HG03064 (cell line): ENCODE results near the gene TOX3.

Experiments used
- ATAC-seq: cut with Tn5 transposase; IDR thresholded peaks from one replicate; pipeline ENCODE4 v1.9.1; 2021; ENCODE audit warnings: low read depth; ENCODE audit not compliant: unreplicated experiment

TOX3 gene

DNA sequence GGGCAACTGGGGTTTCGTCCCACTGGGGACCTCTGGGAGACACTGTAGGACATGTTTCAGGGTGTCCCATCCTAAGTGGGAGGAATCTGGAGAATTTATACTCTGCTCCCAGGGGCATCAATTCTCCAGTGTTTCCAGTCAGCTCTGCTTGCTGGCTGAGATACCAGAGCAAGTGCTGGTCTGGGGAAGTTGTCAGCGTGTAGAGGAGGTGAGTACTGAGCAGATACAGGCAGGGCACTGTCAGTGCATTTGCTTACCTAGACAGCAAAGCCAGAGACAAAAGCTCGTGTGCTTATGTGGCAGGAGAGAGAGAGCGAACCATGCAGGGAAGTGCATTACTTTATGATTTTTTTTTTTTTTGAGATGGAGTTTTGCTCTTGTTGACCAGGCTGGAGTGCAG, 20.2 kb upstream of the TOX3 start:
- no peak for ATAC-seq

DNA sequence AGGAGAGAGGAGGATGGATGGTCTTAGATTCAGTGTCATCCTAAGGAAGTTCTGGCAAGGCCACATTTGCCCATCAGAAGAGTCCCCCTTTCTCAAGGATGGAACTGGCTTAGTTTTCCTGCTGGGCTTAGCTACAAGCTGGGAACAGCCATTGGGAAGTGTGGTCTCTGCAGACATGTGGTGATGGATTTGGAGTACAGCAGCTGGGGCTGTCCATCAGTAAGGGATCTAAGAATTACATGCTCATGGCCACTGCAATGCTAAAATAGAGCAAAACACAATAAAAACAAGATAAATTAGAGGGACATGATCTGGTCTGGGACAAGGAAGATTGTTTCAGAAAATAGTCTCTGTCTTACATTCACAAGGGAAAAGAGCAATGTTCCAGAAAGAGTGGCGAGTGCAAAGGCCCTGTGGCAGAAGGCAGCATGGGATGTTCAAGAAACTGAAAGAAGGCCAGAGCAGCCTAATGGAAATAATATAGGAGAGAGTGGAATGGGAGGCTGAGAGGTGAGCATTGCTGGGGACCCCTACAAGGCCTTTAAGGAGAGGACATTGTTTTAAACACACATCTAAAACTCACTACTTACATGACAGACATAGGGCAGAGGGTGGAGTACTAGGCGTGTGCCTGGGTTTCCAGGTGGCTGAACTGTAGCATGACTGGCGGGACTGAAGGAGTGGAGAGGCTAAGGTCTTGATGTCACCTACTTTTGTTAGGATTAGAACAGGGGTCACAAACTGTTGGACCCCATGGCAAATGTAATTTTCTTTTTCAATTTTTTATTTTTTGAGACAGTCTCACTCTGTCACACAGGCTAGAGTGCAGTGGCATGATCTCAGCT, 17.0 kb upstream of the TOX3 start:
- ATAC-seq = no peak

DNA sequence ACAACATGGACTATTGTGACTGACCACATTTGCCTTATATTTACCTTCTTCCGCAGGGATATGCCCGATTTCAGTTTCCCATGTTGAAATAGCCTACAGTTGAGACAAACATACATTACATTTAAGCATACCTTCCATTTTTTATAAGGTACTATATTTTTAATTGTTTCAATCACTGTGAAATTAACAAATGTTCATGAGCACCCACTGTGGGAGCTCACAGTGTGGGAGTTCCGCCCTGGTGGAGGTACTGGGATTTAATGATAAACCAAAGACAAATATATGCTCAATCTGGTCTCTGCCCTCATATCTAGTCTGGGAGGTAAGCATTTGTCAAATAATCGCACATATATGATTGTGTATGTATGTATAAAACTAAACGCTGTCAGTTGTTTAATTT, 15.8 kb upstream of the TOX3 start:
- no peak for ATAC-seq

DNA sequence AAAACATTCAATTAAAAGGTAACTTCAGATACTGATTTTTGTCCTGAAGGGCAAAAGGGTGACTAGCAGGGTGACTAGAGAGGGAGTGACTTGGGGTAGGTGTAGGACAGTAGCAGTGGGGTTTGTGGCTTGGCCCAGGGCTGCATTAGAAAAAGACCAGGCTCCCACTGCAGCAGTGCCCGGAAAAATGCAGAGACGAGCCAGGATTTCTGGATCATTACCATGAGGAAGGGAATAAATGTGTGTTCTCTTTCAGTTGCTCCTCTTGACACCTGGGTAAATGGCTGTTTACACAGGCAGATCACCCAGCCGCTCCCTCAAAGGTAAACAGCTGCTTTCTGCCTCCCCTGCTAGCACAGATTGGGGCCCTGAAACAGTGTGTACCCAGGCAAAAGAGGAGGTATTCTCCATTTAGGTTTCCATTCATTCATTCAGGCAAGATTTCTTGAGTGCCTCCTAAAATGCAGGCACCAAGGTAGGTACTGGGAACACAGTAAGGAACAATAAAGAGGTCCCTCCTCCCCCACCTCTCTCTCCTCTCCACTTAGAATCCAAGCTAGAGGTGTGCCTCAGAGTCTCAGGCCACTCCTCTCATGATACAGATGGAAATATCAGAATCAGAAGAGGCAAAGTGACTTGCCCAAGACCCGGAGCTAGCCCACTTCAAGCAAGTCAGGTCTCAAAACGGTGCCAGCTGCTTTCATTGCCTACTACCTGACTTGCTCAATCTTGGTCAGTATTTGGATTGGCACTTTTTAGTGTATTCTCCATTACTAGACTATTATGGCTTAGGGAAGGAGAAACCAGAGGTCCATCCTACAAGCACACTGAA, 15.2 kb upstream of the TOX3 start:
- no peak for ATAC-seq

DNA sequence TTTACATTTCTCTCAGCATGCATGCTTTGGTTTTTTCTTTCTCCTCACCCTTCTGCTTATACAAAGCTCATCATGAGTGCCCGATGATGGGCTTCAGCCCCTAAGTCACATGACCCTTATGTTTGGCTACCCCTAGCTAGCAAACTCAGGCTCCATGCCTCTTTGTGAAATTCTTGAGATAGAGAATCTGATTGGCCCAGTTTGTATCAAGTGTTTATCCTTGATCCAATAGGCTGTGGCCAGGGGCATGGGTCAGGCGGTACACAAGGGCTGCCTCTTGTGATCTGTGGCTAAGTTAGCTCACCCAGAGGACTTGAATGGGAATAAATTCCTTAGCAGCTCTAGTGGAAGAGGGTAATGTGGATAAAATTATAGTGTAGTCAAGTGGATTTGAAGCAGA, 11.5 kb upstream of the TOX3 start:
- no peak for ATAC-seq

DNA sequence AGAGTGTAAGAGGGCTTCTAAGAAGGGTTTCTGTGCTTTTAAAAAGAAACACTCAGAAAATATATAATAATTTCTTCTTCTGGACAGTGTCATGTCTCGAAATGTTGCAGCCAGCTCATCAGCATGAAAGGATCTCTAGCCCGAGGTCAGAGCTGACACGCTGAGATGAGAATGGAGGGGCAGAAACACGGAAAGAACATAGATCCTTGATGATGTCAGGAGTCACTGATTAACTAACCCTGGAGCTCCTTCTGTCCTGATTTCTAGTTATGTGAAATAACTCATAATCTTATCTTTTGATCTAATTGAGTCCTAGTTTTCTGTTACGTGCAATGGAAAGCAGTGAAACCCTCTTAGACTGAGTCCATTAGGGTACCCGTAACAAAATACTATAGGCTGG, 10.3 kb upstream of the TOX3 start:
- no peak for ATAC-seq

DNA sequence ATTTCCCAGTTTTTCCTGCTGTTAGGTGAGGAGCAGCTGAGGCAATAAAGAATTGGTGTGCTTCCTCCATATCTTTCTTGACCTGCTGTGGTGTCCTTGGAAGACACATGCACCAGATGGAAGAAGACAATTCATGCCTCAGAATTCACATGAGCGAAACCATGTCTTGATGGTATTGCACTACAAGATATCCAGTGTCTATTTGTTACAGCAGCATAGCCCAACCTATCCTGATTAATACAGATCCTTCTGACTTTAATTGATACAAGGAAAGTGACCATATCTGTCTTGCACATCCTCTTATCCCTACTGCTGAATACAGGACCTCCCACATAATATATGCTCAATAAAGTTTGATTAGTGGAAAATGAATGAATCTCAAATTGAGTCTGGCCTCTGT, 9.1 kb upstream of the TOX3 start:
- ATAC-seq = no peak

DNA sequence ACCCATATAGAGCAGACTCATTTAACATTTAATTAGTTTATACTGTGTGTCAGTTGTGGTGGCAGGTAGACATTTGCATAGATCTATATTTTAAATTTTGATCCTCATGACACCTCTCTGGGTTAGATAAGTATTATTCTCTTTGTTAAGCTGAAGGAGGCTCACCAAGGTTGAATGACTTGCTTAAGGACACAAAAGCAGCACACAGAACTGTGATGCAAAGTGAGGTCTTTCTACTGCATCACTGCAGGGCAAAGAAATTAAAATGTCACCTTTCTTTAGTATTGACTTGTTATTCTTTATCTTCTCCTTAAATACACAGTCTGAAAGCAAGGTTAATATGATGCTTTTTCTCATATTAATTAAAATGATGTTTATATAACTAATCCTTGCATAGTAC, 8.6 kb upstream of the TOX3 start:
- ATAC-seq = no peak

DNA sequence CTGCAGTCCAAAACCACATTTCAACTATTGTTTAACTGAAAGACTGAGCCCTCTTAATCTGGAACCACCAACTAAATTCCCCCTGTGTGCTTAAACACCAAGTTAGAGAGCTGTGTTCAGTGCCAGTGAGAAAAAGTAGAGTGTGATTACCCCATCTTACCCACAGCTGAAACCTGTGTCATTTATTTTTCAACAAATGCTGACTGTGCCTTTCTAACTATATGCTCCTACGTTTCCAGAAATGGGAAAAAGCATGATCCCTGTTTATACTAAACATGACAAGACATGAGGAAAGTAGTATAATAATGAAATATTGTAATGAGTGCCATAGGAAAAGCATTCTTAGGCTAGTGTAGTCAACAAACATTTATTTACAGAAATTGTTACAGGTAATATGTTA, 7.4 kb upstream of the TOX3 start:
- no peak for ATAC-seq

DNA sequence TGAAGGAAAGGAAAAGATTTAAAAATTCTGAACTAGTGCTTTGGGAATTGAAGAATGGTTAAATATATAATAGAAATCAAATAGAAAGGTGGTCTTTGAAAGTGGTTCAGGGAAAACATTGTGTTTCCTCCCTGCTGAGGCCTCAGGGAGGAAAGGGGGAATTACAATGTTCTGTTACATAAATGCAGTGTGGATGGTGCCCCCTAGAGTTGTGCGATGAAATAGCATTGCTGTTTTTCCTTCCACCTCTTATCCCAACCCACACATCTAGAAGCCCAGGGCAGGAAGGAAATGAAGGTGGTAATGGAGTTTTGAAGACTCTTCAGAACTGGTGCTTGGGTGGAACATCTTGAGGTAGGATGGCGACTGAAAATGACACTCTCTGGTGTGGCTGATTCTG, 6.4 kb upstream of the TOX3 start:
- ATAC-seq = no peak

DNA sequence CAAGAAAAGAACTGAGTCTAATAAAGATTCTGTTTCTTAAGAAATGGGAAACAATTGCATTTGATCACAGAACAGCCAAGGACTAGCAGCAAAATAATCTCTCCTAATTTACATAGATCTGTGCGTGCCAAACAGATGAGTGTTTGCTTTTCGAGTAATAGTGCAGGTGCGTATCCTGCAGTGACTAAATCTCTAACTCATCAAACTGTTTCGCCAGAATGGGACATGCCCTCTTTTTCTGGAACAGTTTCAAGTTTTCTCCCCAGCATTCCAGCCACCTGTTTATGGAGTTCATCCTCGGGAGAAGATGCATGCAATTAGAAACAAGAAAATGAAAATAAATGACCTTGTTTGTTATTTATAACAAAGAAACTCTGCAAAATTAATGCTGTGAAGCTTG, 5.7 kb upstream of the TOX3 start:
- ATAC-seq = no peak

DNA sequence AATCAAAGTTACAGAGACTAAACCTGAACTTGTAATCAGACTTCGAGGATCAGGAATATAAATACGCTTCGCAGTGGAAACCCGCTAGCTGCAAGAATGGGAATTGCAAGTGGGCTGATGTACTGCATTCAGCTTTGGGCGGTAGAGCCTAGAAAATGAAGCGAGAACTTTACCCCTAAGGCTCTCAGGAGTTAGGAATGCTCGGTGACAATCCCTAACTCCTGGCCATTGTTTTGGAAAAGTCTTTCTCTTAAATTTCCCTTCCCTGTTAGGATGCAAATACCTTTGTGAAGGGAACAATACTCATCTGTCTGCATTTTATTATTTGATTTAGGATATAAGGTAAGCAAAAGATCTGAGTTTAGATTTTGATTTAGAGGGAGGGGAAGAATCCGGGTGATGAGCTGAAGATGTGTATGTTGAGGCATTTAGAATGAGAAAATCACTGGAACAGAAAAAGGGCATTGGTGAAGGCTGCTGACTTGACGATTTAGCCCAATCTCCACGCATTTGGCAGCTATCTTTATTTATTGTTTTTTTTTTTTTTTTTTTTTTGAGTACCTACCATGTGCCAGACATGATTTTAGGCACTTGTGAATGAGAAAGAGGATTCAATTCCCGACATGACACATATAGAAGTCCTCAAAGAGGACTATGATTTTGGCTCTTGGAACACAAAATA, 2.2 kb upstream of the TOX3 start:
- ATAC-seq = no peak

DNA sequence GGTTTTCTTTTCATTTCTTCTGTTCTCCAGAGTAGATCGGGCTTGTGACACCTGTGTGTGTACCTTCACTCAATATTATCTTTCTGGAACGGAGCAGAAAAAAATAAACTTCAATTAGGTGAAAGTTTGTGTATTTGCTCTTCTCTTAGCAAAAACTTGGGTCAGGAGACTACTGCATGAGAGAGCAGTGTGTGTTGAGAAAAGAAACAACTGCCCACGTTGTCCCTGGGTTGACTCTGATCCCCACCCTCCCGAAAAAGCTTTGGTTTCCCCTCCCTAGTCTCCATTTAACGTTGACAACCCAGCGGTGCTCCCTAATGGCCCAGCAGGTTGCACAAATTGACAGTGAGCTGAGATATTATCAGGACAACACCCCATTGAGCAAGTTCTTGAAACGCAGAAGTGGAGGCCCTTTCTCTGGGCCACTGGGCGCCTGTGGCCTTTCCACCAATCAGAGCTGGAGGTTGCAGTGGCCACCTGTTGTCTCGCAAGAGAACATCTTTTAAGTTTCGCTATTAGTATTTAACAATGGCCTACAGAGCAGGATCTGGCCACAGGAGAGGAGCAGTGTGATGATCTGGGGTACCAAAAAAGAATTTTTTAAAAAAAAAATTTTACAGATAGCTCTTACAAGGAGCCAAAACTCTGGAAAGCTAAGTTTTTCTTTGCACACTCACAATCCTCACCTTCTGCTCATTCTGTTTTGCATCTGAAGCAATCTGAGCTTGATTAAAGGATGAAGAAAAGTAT, 1.5 kb upstream of the TOX3 start:
- no peak for ATAC-seq

DNA sequence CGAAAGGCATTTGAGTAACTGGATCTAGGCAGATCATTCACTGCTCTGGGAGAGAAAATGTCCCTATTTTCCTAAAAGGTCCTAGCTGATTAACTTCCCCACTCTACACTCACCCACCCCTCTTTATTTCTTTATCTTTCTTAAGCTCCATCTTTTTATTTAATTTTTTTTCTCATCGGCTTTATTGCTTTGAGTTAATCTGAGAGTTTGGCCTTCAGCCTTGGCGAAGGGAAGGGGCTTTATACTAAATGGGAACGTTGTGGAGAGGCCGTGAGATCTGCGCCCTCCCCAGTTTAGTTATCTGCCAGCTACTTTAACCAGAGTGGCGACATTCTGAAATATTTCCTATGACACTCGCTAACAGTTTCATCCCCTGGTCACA, 882 bp upstream of the TOX3 start:
- ATAC-seq = no peak

DNA sequence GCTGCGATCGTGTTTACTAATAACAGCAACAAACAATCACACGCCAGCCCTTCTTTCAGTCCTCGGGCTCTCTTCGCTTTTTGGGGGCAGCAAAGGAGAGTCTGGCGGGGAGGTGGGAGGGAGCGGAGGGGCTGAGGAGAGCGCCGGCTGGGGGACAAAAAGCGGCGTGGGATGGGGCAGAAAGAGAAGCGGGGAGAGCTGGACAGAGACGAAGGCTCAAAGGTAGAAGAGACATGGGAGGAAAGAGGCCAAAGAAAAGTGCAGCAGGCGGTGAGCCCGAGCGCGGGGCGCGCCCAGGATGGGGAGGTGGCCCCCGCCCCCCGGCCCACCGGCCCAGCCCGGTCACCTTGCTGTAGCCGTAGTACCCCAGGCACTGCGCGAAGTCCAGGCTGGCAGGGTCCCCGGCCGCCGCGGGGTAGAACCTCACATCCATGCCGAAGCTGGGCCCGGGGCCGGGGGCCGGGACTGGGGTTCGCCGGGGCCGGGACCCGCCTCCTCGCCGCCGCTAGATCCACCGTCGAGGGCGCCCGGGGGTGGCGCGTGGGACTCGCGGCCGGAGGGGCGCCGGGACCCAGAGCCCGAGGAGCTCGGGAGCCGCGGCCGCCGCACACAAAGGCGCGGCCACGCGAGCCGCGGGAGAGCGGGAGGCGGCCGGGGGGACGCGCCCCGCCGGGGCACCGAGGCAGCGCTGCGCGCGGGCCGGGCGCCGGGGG, 496 bp downstream of the TOX3 start:
- ATAC-seq = no peak

DNA sequence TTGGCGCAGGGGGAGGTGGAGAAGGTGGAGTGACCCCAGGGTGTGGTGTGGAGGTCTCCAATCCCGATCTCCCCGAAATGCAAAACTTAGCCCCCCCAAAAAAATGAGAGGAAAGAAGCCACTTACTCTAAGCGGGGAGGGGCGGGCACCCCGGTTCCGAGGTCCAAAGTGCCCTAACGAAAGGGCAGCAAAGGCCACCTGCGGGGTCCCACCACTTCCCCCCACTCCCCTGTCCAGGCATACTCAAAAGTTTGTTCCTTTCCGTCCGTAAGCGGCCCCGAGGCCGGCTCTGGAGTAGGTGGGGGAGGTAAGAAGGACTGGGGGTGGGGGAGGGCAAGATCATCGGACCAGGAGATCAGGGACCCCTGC, 1.1 kb downstream of the TOX3 start:
- ATAC-seq = no peak

DNA sequence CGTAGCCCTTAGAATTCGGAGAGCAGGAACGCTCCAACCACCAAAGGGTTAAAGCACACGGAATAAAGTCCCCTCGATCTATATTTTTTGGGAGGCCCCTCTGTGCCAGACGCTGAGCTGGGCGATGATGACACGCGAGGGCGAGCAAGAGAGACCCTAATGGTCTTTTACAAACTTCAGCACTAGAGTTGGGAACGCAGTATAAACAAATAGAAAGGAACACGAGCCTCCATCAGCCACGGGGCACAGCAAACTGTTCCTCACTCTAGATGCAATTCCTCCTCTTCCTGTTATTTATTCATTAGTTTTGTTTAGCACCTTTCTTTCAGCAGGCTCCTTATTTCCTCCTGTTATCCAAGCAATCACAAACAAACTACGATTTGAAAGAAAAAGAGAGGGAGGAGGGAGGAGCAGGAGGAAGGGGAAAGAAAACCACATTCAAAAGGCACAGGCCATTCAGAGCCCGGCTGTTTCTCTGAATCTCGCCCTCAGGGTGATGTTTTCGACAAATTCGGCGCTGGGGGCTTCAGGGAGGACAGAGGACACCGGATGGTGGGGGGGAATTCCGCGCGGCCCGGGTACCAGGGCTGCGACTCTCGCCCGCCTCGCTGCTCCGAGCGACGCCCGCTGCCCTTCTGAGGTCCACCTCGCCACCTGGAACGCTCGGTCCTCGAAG, 1.6 kb downstream of the TOX3 start:
- no peak for ATAC-seq

DNA sequence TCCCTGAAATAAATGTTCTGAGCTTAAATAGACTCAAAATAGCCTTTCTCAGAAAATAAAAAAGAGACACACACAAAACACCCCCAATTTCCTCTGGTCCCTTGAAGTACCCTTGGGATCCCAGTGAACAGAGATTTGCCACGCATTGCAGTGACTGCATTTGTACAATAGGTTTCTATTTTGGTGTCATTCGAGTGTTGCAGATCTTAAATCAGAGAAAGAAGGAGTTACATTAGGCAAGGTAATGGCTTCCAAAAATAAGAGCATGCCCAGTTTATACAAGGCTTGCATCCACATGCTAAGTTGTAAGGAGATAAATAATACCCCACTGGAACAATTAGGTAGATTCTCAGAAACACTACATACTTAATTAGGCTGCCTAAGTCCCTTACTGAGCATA, 2.2 kb downstream of the TOX3 start:
- ATAC-seq = no peak

DNA sequence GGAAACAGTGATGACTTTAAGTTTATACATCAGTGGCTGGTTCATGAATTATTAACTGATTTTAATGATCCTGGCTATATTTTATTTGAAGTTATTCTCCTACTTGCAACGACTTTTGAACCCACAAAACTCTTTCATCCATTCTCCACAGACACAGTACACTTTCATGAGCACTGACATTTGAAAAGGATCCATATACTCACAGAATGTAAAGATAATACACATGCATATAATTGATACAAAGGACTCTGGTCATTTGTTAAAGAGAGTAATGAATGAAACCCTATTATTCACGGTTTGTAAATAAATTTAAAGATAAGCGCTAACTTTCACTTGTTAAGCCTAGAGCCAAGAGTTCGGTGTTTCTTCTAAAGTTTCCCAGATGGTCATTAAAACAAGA, 3.3 kb downstream of the TOX3 start:
- ATAC-seq = no peak

DNA sequence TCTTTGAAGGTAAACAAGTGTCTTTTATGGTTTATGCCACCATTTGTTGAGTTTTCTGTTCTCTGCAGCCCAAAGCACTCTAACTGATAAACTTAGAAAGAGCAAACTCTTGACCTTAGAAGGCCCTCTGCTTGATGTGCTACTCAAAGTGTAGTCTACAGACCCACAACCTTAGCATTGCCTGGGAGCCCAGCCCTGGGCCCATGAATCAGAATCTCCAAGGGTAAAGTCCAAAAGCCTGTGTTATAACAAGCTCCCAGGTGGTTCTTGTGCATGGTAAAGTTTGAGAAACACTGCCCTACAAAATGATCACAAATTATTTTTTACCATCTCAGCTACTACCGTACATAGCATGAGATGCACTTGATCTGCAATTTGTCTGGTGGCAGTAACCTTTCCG, 6.0 kb downstream of the TOX3 start:
- ATAC-seq = no peak
